Hepatocyte (in vitro differentiated cells): ENCODE data around the gene PMEPA1. TPM values are rescaled to one million over a fixed set of nuclear protein-coding genes. Genes with fewer than 3 reads are reported as not detected.

Source experiments
- DNase-seq: peaks from one replicate; pipeline ENCODE4 v3.0.0-alpha.2; 2016; ENCODE audit warnings: low spot score
- H2AFZ ChIP-seq: fragments of 200-600 bp; sonication (generic); 2 replicates; pipeline ENCODE4 v1.6.0; 2016; ENCODE audit warnings: antibody characterized with exemption, mild to moderate bottlenecking
- H3K27ac ChIP-seq: fragments of 200-600 bp; sonication (generic); 2 replicates; pipeline ENCODE4 v1.5.1; 2016; ENCODE audit warnings: mild to moderate bottlenecking
- H3K27me3 ChIP-seq: fragments of 200-600 bp; sonication (generic); 2 replicates; pipeline ENCODE4 v1.6.1; 2016
- H3K36me3 ChIP-seq: fragments of 200-600 bp; sonication (generic); replicated peaks from 2 replicates; pipeline ENCODE4 v1.5.1; 2016; ENCODE audit warnings: low read depth; ENCODE audit not compliant: insufficient read depth
- H3K4me1 ChIP-seq: fragments of 200-600 bp; sonication (generic); 2 replicates; pipeline ENCODE4 v1.5.1; 2016; ENCODE audit warnings: mild to moderate bottlenecking, moderate library complexity; ENCODE audit not compliant: insufficient read depth
- H3K4me2 ChIP-seq: fragments of 200-600 bp; sonication (generic); 2 replicates; pipeline ENCODE4 v1.6.0; 2016
- H3K4me3 ChIP-seq: fragments of 200-600 bp; sonication (generic); 2 replicates; pipeline ENCODE4 v1.5.1; 2016; ENCODE audit warnings: mild to moderate bottlenecking
- H3K79me2 ChIP-seq: fragments of 200-600 bp; sonication (generic); 2 replicates; pipeline ENCODE4 v1.6.0; 2017; ENCODE audit warnings: mild to moderate bottlenecking
- H3K9me2 ChIP-seq: fragments of 200-600 bp; sonication (generic); replicated peaks from 2 replicates; pipeline ENCODE4 v1.6.0; 2017; ENCODE audit warnings: mild to moderate bottlenecking; ENCODE audit not compliant: insufficient read depth
- H3K9me3 ChIP-seq: fragments of 200-600 bp; sonication (generic); 2 replicates; pipeline ENCODE4 v1.5.1; 2016; ENCODE audit warnings: low read depth, mild to moderate bottlenecking
- H4K20me1 ChIP-seq: fragments of 200-600 bp; sonication (generic); 2 replicates; pipeline ENCODE4 v1.6.0; 2016; ENCODE audit warnings: mild to moderate bottlenecking; ENCODE audit not compliant: insufficient read depth, poor library complexity, severe bottlenecking
- CTCF ChIP-seq: fragments of 200-600 bp; sonication (generic); IDR thresholded peaks from 2 replicates; pipeline ENCODE4 v1.5.1; 2016; ENCODE audit warnings: antibody characterized with exemption, mild to moderate bottlenecking; ENCODE audit not compliant: poor library complexity
- EZH2 ChIP-seq: fragments of 200-600 bp; sonication (generic); IDR thresholded peaks from 2 replicates; pipeline ENCODE4 v1.6.1; 2016; ENCODE audit warnings: antibody characterized with exemption, mild to moderate bottlenecking, borderline replicate concordance
- EZH2phosphoT487 ChIP-seq: fragments of 200-600 bp; sonication (generic); IDR thresholded peaks from one replicate; pipeline ENCODE4 v1.6.1; 2018; ENCODE audit warnings: antibody characterized with exemption, mild to moderate bottlenecking, low read depth, moderate library complexity; ENCODE audit not compliant: unreplicated experiment, severe bottlenecking
- WGBS: methylation state at CpG from one replicate; pipeline ENCODE4 v1.1.6; 2016; ENCODE audit warnings: low lambda C conversion rate; ENCODE audit errors: missing lambda C conversion rate; 5-methylcytosine and 5-hydroxymethylcytosine counted together
- polyA plus RNA-seq: library from polyadenylated mRNA; unstranded; fragments of >200 nt; fragmentation: Nextera tagmentation; extraction: Ambion mirVana; gene quantifications from 2 replicates; pipeline ENCODE4 v1.2.1, GENCODE V29; 2016
- total RNA-seq: library from RNA; depleted of rRNA; stranded (reverse); fragments of >200 nt; gene quantifications from 2 replicates; pipeline ENCODE4 v1.2.3, GENCODE V29; 2014

PMEPA1 gene
- total and polyA plus RNA-seq, 2 experiments from 2014 or later: 6.8 to 40.3 TPM

GRCh38 chr20:57685146-57685758 is 24.6 kb downstream of the PMEPA1 start:
- H3K9me3 ChIP-seq: no peaks in the 10 kb centered on the region
- no peaks in the 10 kb centered on the region for H3K9me2 ChIP-seq
- DNase-seq: no peak
- 46% methylated on average over 21 of the region's 21 CpGs for WGBS
- H3K79me2 ChIP-seq: peaks cover 38% of the 10 kb centered on the region
- no peaks in the 10 kb centered on the region for H3K36me3 ChIP-seq
- peaks cover 11% of the 10 kb centered on the region for H3K4me1 ChIP-seq
- H4K20me1 ChIP-seq: peaks cover 40% of the 10 kb centered on the region
- H3K4me2 ChIP-seq: peak overlapping the region; percentile 50
- H2AFZ ChIP-seq: no peak overlapping the region
- TF ChIP-seq CTCF (no peak), EZH2phosphoT487 (no peak), EZH2 (no peak)
- no peak overlapping the region for H3K27ac ChIP-seq
- no peak overlapping the region for H3K4me3 ChIP-seq
- no peaks in the 10 kb centered on the region for H3K27me3 ChIP-seq

DNA sequence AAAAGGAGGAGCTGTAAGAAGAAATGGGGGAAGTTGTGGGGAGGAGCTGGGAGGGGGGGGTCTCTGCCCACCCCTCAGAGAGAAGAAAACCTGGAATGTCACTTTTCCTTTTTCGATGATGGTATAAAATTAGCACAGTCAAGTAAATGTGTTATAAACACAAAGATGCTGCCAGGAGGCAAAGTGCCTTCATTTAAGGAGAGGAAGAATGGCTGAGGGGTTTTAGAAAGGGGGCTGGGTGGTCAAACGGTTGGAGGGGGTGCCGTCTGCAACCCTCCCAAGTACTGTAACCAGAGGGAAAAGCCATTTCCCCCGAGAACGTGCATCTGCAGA is 25.0 kb downstream of the PMEPA1 start:
- Histone ChIP-seq H4K20me1 (peaks cover 40% of the 10 kb centered on the region), H3K4me3 (no peak overlapping the region), H3K4me1 (peaks cover 11% of the 10 kb centered on the region), H2AFZ (no peak overlapping the region), H3K4me2 (peak overlapping the region; percentile 50), H3K79me2 (peaks cover 34% of the 10 kb centered on the region), H3K36me3 (no peaks in the 10 kb centered on the region), H3K27ac (no peak overlapping the region), H3K27me3 (no peaks in the 10 kb centered on the region), H3K9me3 (no peaks in the 10 kb centered on the region), H3K9me2 (no peaks in the 10 kb centered on the region)
- WGBS: 48% methylated on average over 5 of the region's 5 CpGs
- no peak for TF ChIP-seq EZH2phosphoT487
- no peak for TF ChIP-seq EZH2
- no peak for TF ChIP-seq CTCF
- no peak for DNase-seq

DNA sequence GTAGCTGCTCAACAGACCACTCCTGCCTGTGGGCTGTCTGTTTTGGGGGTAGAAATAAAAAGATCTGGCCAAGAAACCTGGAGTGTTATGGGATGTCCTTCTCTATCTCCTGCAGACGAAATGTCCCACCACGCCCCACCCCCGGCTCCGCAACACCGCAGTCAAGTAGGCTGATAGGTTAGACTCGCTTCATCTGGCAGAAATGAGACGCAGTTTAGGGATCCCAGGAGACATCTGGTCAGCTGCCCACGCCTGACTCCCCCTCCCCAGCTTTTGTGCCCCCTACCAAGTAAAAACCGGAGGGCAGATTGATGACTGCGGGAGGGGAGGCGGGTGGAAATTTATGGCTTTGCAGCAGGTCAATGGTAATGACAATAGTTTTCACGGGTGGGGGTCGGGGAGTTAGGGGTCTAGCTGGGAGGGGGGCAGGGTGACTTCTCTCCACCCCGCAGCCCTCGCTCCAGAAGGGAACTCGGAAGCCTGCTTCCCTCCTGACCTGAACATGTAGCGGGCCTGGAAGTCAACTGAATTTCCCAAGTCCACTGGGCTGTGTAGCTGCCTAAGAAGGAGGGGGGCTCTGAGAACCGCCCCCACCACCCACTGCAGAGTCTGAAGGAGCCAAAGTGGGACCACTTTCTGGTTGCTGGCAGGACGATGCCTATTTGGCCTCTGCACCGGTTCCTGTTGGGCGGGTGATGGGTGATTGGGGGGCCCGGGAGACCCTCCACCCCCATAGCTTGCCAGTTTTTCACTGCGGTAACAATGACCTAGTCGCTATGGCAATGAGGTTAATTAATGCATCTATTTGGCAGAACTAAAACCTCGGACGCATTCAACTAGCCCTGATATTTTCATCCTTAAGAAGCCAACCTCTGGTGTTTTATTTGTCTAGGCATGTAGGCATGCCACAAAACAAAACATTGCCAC is 25.7 kb downstream of the PMEPA1 start:
- H3K36me3 ChIP-seq: no peaks in the 10 kb centered on the region
- peaks cover 37% of the 10 kb centered on the region for H4K20me1 ChIP-seq
- peaks cover 11% of the 10 kb centered on the region for H3K4me1 ChIP-seq
- 74% methylated on average over 26 of the region's 26 CpGs for whole genome bisulfite sequencing
- no peaks in the 10 kb centered on the region for H3K9me2 ChIP-seq
- H2AFZ ChIP-seq: no peak overlapping the region
- no peak overlapping the region for H3K4me3 ChIP-seq
- no peaks in the 10 kb centered on the region for H3K9me3 ChIP-seq
- no peak for DNase-seq
- H3K4me2 ChIP-seq: no peak overlapping the region
- no peak overlapping the region for H3K27ac ChIP-seq
- TF ChIP-seq EZH2phosphoT487 (no peak), EZH2 (no peak), CTCF (no peak)
- H3K79me2 ChIP-seq: peaks cover 31% of the 10 kb centered on the region
- no peaks in the 10 kb centered on the region for H3K27me3 ChIP-seq
